ENCODE data around the gene TSC2.

GRCh38 chr16:2005646-2006045, 42.1 kb upstream of the TSC2 start:
- TF ChIP-seq POLR2AphosphoS5 (IDR thresholded peaks at IDR 0.05; ENCODE audit: low read depth, low read length) (no peak), POLR2A (IDR thresholded peaks at IDR 0.05; ENCODE audit: low read depth, low read length) (no peak)

Data from GM12892 (cell line).